K562 (cell line): ENCODE results near the gene RGS17. TPM values are rescaled to one million over a fixed set of nuclear protein-coding genes. Genes with fewer than 3 reads are reported as not detected.

ENCODE experiments used
- BCLAF1 ChIP-seq, 2 experiments: fragments of 450-650 bp in 1 of 2; IDR thresholded peaks; 2 replicates each; pipeline ENCODE4 v1.6.1; 2011 to 2017; ENCODE audit warnings: low read depth in 2 of 2, antibody characterized with exemption in 1 of 2, borderline replicate concordance in 1 of 2, low read length in 1 of 2, mild to moderate bottlenecking in 1 of 2, mixed read lengths in 1 of 2; ENCODE audit not compliant: control insufficient read depth in 1 of 2
- ESRRB ChIP-seq: fragments of 250-450 bp; sonication (Bioruptor Pico); IDR thresholded peaks from 2 replicates; pipeline ENCODE4 v1.5.0; 2020; ENCODE audit warnings: mild to moderate bottlenecking, moderate library complexity, borderline replicate concordance
- MBD2 ChIP-seq: sonication (generic); IDR thresholded peaks from 2 replicates; pipeline ENCODE4 v1.6.1; 2016; ENCODE audit warnings: low read depth, borderline replicate concordance
- SLC30A9 ChIP-seq: fragments of 250-450 bp; sonication (Bioruptor Pico); IDR thresholded peaks from 2 replicates; pipeline ENCODE4 v1.8.0; 2022; ENCODE audit warnings: mild to moderate bottlenecking, moderate library complexity
- YY1 ChIP-seq, 3 experiments: IDR thresholded peaks; 2 replicates each; pipeline ENCODE4 v1.6.1; 2011; ENCODE audit warnings: low read length in 2 of 3, mild to moderate bottlenecking in 2 of 3, moderate library complexity in 2 of 3, borderline replicate concordance in 1 of 3, control low read depth in 1 of 3, low read depth in 1 of 3; ENCODE audit not compliant: insufficient read depth in 3 of 3, insufficient replicate concordance in 2 of 3, control insufficient read depth in 1 of 3, insufficient read length in 1 of 3; ENCODE audit errors: extremely low read depth in 1 of 3
- ZBTB43 ChIP-seq: sonication (generic); formaldehyde crosslinking; IDR thresholded peaks from 2 replicates; pipeline ENCODE4 v1.8.0; 2023; ENCODE audit warnings: mild to moderate bottlenecking, missing genetic modification reagents
- ZNF318 ChIP-seq, 2 experiments: fragments of 450-650 bp; IDR thresholded peaks; 2 replicates each; pipeline ENCODE4 v1.6.1; 2016; ENCODE audit warnings: mild to moderate bottlenecking in 2 of 2, borderline replicate concordance in 1 of 2, low read depth in 1 of 2, moderate library complexity in 1 of 2
- ZZZ3 ChIP-seq: fragments of 450-650 bp; IDR thresholded peaks from 2 replicates; pipeline ENCODE4 v1.6.1; 2016; ENCODE audit warnings: antibody characterized with exemption, mild to moderate bottlenecking, moderate library complexity
- polyA plus RNA-seq, 8 experiments: library from polyadenylated mRNA; depleted of rRNA in 4 of 8; stranded (reverse) in 5 of 8; unstranded in 3 of 8; fragments of >200 nt; fragmentation: Nextera tagmentation in 2 of 8; fragmentation: Illumina TruSeq in 1 of 8; extraction: Ambion mirVana in 2 of 8; extraction: Trizol in 1 of 8; gene quantifications; 2 replicates each; pipeline versions ENCODE4 v1.2.1 to v1.2.3, GENCODE V29; 2011 to 2014; ENCODE audit warnings: inconsistent platforms in 1 of 8, missing spikeins in 1 of 8
- total RNA-seq, 7 experiments: library from RNA; depleted of rRNA in 6 of 7; stranded (reverse); fragments of >200 nt in 6 of 7; fragmentation: Illumina TruSeq in 2 of 7; extraction: Trizol in 2 of 7; gene quantifications; 2 replicates each; pipeline versions ENCODE4 v1.2.1 to v1.2.3, GENCODE V29; 2011 to 2021; ENCODE audit warnings: low replicate concordance in 1 of 7

The RGS17 gene
- total and polyA plus RNA-seq, 9 of the 15 experiments (the other 6 are each of a cell fraction or from before 2014, with no cell fraction given) = 0.01 to 0.14 (median 0.08) TPM; not detected in 6

- TF ChIP-seq BCLAF1 (IDR thresholded peaks at IDR 0.05; ENCODE audit: borderline replicate concordance in 1 of 2, control insufficient read depth in 1 of 2, low read depth in 2 of 2, low read length in 1 of 2) (no peak), MBD2 (no peak), ESRRB (no peak), ZZZ3 (no peak), YY1 (IDR thresholded peaks at IDR 0.05; ENCODE audit: borderline replicate concordance in 1 of 3, control insufficient read depth in 1 of 3, extremely low read depth in 1 of 3, insufficient read depth in 3 of 3, insufficient read length in 1 of 3, insufficient replicate concordance in 2 of 3, low read depth in 1 of 3, low read length in 2 of 3) (peak in 1 of 3 experiments; percentile 7), SLC30A9 (CRISPR knock-in tag) (no peak), ZBTB43 (CRISPR knock-in tag) (no peak), ZNF318 (IDR thresholded peaks at IDR 0.05; ENCODE audit: borderline replicate concordance in 1 of 2, low read depth in 1 of 2) (no peak)
Measured at GRCh38 chr6:152983637-152984512, 147.2 kb downstream of the RGS17 start (continued).
